Colon (tissue), 2 donors: Measurements from ENCODE around the gene MAP3K19.
A peak's percentile ranks its signal among the peaks of the same experiment; 100 is the strongest.
"Not testable (repeated sequence)": the region's sequence is repeated elsewhere in the genome, so short reads cannot be mapped to it uniquely, and the experiment has no call there.

Experiments used
- FAIRE-seq: peaks from 2 replicates; lab custom pipeline; 2012; peaks lifted over from hg19 to GRCh38; lab: Jason Lieb, UNC
- donor health status: control.
- donor health status: control.

Gene MAP3K19

DNA sequence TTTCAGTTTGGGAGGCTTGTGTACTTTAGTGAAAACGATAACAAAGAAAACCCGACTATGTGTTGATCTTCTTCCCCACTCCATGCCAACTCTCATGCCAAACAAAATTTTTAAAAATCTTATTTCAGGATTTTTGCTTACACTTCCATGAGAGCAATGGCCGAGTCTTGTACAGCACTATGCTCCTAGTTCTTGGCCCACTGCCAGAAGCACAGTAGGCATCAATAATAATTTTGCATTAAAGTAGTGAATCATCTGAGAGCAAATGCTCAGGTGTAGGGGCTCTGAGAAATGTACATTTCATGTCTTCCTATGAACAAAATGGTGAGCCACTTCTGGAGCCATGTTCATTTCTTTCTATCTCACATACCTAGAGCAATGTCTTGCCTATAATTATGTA, 62.2 kb downstream of the MAP3K19 start:
- no peak for FAIRE-seq

- no peak for FAIRE-seq
These were observed 64.6 kb downstream of the MAP3K19 start for GRCh38 chr2:134982603-134983002.

GRCh38 chr2:134980639-134981038, 66.6 kb downstream of the MAP3K19 start:
- FAIRE-seq: no peak

DNA sequence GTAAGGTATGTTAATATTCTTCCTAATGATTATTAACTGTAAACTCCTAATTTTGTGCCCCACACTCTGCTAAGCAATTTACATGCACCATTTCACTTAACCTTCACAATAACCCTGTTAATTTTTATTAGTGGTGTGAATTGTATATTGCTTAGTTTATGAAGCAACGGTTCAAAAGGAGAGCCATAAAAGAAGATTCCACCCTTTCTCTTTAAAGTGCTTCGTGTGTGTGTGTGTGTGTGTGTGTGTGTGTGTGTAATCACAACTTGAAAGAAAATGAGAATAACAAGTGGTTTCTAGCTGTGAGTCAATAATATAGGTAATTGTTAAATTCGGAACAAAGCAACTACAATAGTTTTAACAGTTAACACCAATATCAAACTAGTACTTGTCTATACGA, 68.0 kb downstream of the MAP3K19 start:
- no peak for FAIRE-seq

- not testable (repeated sequence) for FAIRE-seq
These were observed 70.1 kb downstream of the MAP3K19 start for GRCh38 chr2:134977104-134977503.

DNA sequence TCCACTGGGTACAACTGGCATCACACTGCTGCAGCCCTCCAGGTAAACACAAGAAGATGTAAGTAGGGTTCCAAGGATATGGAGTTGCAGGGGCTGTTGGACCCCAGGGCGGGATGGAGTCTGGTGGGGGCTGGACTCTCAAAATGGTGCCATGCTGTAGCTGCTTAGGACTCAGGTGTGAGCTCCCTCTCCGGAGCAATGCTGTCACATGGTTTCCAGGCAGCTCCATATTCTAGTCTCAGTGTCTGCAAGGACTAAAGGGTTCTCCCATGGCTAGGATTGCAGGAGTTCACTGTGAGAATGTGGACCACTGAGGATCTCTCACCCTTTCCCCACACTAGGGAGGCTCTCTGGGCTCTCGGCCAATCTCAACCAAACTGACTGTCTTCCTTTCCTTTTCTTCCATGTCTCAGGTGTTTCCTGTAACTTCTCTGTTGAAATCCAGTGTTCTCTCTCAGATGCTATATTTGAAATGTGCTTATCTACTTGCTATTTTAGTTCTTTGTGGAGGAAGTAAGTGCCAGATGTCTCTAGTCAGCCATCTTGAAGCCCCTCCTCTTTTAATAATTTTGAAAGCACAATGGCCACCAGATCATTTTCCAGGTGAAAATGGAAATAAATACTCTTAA, 71.1 kb downstream of the MAP3K19 start:
- no peak for FAIRE-seq

- no peak for FAIRE-seq
These were observed 71.8 kb downstream of the MAP3K19 start for GRCh38 chr2:134975281-134976009.

- peak; percentile 69 for FAIRE-seq
These were observed 73.8 kb downstream of the MAP3K19 start for GRCh38 chr2:134973241-134974138.

GRCh38 chr2:134967166-134967565, 80.1 kb downstream of the MAP3K19 start:
- not testable (repeated sequence) for FAIRE-seq

DNA sequence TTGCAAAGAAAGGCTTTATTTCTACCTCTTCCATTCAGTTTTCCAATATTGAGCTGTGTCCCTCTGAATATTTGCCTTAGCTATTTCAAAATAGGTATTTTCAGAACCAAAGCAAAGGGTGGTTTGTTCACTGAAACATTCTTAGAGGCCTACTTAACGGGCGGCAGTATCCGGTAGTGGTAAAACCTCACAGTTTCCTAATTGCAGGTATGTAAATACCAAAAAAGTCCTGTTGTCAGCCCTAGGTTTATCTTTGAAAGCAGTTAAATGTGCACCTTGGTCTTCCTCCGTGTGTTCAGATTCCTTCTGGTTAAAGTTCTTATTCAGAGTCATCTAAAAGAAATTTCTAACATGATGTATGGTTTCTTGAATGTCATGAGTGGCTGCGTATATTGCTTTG, 89.8 kb downstream of the MAP3K19 start:
- FAIRE-seq: no peak

- peak; percentile 41 for FAIRE-seq
These were observed 91.5 kb downstream of the MAP3K19 start for GRCh38 chr2:134955744-134956143.

DNA sequence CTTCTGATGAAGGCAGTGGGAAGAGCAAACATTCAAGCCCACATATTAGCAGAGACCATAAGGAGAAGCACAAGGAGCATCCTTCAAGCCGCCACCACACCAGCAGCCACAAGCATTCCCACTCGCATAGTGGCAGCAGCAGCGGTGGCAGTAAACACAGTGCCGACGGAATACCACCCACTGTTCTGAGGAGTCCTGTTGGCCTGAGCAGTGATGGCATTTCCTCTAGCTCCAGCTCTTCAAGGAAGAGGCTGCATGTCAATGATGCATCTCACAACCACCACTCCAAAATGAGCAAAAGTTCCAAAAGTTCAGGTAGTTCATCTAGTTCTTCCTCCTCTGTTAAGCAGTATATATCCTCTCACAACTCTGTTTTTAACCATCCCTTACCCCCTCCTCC, 93.2 kb downstream of the MAP3K19 start:
- FAIRE-seq: no peak

DNA sequence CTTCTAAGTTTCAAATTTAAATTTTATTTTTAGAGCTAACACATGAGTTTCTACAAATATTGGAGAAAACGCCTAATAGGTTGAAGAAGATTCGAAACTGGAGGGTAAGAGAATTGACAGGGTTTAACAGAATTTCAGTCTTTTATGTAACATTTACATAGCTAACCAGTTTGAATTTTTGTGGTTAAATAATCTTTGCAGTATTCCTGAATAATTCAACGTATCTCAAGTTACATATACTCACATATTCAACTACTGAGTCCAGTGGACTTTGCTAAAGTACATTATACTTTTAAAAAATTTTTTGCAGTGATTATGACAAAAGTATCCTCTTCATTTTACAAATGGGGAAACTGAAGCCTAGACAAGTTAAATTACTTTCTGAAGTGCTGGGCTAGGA, 94.6 kb downstream of the MAP3K19 start:
- FAIRE-seq: no peak

GRCh38 chr2:134950886-134951285, 96.4 kb downstream of the MAP3K19 start:
- peak; percentile 65 for FAIRE-seq

- FAIRE-seq: no peak
These were observed 97.1 kb downstream of the MAP3K19 start for GRCh38 chr2:134949981-134950708.

DNA sequence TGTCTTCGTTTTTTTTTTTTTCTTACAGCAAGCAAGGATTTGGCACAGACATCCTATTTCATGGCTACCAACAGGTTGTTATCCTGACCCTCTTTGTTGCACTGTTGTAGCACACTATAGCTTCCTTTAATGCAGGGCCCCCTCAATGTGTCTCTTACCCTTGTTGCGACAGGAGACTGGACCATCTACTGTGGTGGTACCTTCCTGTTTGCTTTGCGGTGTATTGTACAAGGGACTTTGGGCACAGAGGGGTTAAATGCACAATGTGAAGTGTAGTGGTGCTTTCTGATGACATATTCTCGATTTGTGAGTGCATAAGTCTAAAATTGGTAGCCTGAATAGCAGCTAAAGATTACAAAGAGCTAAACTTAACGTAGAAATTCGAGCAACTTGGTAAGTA, 101.2 kb downstream of the MAP3K19 start:
- FAIRE-seq: no peak

DNA sequence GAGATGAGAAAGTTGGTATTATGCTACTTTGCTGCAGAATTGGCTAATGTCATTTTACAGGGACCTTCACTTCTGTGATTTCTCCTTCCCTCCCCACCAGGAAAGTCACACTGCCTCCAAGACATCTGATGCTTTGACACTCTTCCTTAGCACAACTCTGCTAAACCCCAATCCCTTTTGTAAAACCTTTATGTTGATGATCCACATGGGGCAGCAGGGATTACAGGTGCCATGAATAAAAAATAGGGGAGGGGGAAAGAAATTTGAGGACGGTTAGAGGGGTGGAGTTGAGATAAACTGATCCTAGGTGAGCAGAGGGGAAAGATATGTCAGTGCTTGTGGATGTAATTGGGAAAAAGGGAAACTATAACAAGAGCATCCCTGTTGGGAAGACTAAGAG, 102.3 kb downstream of the MAP3K19 start:
- FAIRE-seq: no peak

- peak; percentile 70 for FAIRE-seq
These were observed 103.7 kb downstream of the MAP3K19 start for GRCh38 chr2:134943540-134943939.

- no peak for FAIRE-seq
These were observed 110.6 kb downstream of the MAP3K19 start for GRCh38 chr2:134936691-134937090.

GRCh38 chr2:134934641-134935040, 112.6 kb downstream of the MAP3K19 start:
- no peak for FAIRE-seq

GRCh38 chr2:134934150-134934549, 113.1 kb downstream of the MAP3K19 start:
- no peak for FAIRE-seq

DNA sequence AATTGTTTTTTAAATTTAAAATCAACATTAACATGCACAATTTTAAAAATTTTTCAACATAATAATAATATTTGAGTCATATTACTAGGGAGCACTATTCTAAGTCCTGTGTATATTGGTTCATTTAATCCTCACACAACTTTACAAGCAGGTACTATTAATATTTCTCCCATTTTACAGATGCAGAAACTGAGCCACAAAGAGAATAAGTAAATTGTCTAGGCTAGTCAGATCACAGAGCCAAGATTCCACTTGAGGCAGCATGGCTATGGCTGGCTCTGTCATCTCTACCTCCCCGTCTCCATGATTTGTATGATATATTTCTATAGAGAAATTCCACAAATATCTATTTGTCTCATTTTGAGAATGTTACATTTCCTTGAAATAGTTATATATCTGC, 113.5 kb downstream of the MAP3K19 start:
- no peak for FAIRE-seq
